Stimulated activated CD4-positive, alpha-beta T cell treated with anti-CD3 and anti-CD28 coated beads, Interleukin-12 subunit alpha, Interleukin-12 subunit beta, amount 100 ng/mL, for 4 hours (primary cell): ENCODE data around the gene TXNDC11.

ENCODE experiments used
- DNase-seq: peaks from one replicate; pipeline ENCODE4 v3.0.0-alpha.2; 2020

Gene TXNDC11

GRCh38 chr16:11650641-11651591, 91.7 kb downstream of the TXNDC11 start:
- DNase-seq: no peak

DNA sequence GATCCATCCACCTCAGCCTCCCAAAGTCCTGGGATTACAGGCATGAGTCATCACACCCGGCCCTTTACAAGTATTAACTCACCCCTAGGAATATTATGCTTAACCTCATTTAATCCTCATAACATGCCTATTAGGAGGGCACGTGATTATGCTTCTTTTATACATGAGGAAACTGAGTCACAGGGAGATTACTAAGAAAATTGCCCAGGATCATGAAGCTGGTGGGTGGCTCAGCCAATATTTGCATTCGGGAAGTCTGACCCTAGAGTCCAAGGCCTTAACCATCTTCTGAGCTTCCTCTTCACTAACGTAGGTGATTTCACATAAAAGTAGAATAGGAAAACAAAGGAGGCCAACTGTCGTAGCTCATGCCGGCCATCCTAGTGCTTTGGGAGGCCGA, 93.4 kb downstream of the TXNDC11 start:
- no peak for DNase-seq

DNA sequence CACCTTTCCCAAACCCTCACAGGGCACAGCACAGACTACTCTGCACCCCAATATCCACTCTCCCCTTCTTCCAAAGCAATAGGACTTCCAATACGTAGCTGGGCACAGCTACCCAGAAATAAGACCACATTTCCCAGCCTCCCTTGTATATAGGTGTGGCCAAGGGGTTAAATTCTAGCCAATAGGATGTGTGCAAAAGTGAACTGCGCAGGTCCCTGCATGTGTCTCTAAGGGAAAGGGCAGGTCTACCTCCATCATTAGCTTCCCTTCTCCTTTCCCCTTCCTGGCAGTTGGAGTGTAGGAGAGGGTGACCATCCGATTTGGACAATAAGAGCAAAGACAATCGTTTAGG, 99.9 kb downstream of the TXNDC11 start:
- no peak for DNase-seq

- DNase-seq: no peak
Observed at GRCh38 chr16:11640987-11641817, 101.5 kb downstream of the TXNDC11 start.

GRCh38 chr16:11639925-11640899, 102.4 kb downstream of the TXNDC11 start:
- DNase-seq: no peak

DNA sequence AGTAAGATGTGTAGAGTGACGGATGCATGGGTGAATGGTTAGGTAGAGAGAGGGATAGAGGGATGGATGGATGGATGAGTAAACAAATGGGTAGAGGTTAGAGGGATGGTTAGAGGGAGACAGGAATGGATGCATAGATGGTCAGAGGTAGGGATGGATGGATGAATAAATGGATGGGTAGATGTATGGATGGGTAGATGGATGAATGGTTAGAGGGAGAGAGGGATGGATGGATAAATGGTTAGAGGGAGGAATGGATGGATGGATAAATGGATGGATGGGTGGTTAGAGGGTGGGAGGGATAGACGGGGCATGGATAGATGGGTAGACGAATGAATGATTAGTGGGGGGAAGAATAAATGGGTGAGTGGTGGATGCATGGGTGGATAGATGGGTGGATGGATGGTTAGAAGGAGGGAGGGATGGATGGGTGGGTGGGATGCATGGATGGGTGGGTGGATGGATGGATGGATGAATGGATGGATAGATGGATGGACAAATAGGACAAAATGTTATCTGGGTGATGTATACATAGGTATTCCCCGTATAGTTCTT, 103.6 kb downstream of the TXNDC11 start:
- no peak for DNase-seq

DNA sequence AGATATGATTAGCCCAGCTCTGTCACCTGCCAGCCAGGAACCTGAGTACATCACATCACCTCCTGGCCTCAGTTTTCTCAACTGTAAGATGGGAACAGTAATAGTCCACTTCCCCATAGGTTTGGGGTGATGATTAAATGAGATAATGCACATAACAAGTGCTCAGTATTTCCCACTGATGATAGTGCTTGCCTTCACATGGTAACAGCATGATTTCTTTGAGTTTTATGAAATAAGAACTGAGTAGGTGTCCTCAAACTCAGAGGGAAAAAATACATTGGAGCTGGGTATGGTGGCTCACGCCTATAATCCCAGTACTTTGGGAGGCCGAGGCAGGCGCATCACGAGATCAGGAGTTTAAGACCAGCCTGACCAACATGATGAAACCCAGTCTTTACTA, 104.5 kb downstream of the TXNDC11 start:
- DNase-seq: no peak

DNA sequence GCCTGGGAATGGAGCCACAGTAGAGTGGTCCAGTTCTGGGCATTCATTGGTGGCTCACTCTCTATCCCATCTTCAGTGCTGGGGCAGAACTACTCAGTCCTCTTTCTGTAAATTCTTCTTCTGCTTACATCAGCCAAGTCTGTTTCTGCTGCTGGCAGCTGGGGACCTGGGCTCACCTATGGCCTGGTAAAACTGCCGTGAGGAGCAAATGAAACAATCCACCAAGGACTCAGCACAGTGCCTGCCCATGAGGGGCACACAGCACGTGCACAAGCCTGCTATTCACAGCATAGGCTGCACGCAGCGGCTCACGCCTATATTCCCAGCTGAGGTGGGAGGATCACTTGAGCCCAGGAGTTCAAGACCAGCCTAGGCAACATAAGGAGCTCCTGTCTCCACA, 105.3 kb downstream of the TXNDC11 start:
- no peak for DNase-seq

DNA sequence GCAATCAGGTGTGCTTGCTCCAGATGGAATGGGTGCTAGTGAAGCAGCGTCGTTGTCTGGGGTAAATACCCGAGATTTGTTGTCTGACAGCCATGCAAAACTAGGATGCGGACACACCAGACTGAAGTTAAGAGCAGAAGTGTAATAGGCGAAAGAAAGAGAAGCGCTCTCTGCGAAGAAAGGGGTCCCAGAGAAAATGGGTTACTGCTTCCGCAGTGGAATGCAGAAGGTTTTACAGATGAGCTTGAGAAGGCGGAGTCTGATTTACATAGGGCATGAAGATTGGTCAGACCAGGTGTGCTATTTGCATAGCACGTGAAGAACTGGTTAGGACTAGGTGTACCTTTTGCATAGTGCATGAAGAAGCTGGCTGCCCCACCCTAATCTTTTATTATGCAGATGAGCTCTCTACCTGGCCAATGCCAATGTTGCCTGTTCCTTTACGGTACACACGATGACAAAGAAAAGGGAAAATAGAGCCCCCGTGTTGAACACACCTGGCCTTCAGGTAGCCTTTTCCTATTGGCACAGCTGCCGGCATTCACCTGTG, 106.4 kb downstream of the TXNDC11 start:
- no peak for DNase-seq

GRCh38 chr16:11635679-11636171, 106.9 kb downstream of the TXNDC11 start:
- no peak for DNase-seq

GRCh38 chr16:11635113-11635652, 107.5 kb downstream of the TXNDC11 start:
- DNase-seq: no peak

GRCh38 chr16:11634312-11634711, 108.3 kb downstream of the TXNDC11 start:
- DNase-seq: no peak

- DNase-seq: no peak
Observed at GRCh38 chr16:11633113-11633512, 109.5 kb downstream of the TXNDC11 start.

DNA sequence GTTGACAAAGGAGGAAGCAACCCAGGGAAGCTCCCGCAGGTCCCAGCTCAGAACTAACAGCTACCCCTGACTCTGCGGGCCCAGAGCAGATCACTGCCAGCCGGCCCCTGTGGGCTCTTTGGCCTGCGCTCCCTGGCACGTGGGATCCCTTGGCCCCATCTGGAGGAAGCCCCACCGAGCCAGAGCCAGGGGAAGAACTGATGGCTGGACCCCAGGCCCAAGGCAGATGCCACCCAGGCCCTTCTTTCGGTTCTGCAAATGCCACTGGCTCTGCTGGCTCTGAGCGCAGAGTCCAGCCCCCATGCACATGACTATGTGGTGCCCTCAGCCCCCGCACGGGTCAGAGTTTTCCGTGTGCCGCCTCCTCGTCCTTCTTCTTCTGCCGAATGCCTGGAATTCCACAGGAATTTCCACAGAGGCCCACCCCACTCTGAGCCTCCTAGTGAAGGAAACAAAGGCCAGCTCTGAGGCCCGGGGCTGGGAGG, 110.2 kb downstream of the TXNDC11 start:
- no peak for DNase-seq

GRCh38 chr16:11631214-11631613, 111.4 kb downstream of the TXNDC11 start:
- DNase-seq: no peak

DNA sequence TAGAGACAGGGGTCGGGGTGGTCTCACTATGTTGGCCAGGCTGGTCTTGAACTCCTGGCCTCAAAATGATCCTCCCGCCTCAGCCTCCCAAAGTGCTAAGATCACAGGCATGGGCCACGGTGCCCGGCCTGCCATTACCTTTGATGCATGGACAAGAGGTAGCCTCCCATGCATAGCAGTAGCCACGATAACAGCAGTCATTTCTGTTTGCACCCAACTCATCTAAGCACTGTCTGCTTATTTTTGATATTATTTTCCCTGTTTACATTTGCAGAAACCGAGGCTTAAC, 111.9 kb downstream of the TXNDC11 start:
- no peak for DNase-seq

DNA sequence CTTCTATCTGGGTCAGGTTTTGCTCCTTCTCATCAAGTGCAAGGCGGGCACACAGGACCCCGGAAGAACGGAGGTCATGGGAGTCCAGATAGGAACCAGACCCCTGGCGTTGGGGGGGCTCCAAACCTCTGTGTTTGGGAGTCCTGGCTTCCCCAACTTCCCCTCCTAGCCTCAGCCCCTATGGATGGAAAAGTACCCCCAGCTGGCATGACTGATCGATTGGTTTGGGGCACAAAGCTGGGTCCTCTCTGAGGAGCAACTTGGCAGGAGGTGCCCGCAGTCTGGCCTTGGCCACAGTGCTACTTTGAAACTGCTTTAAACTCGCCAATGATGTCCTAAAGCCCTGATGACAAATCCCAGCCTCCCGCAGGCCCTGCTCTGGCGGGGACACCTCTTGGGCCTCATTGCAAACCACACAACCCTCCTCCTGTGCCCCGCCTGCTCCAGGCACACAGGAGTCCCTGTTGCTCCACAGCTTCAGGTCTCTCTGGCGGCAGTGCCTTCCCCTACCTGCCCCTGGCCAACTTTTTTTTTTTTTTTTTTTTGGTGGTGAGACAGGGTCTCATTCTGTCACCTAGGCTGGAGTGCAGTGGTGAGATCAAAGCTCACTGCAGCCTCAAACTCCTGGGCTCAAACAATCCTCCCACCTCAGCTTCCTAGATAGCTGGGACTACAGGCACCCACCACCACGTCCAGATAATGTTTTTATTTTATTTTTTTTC, 112.5 kb downstream of the TXNDC11 start:
- DNase-seq: no peak
